AG04449 (cell line): ENCODE results near the gene PRSS21.

ENCODE experiments used
- CTCF ChIA-PET: fragments of 350-600 bp; formaldehyde crosslinking; extraction: SDS; loops from one replicate; lab custom pipeline; 2021; ENCODE audit warnings: antibody characterized with exemption; lab: Yijun Ruan, JAX
- POLR2A ChIA-PET: fragments of 400-600, 350-600 bp; formaldehyde crosslinking; extraction: SDS; loops from one replicate; lab custom pipeline; 2020; ENCODE audit warnings: antibody characterized with exemption, inconsistent platforms; lab: Yijun Ruan, JAX
- DNase-seq: peaks from one replicate; pipeline ENCODE4 v3.0.0-alpha.2; 2010; ENCODE audit warnings: low read depth, low spot score
- H3K4me3 ChIP-seq: 2 replicates; pipeline ENCODE4 v1.5.1; 2011; ENCODE audit warnings: low read depth, mild to moderate bottlenecking, control low read depth, low read length
- CTCF ChIP-seq: IDR thresholded peaks from one replicate; pipeline ENCODE4 v1.5.1; 2011; ENCODE audit warnings: mild to moderate bottlenecking, moderate library complexity, low read length, control low read depth, inconsistent platforms; ENCODE audit not compliant: insufficient read depth; ENCODE audit errors: missing control alignments

Gene PRSS21

DNA sequence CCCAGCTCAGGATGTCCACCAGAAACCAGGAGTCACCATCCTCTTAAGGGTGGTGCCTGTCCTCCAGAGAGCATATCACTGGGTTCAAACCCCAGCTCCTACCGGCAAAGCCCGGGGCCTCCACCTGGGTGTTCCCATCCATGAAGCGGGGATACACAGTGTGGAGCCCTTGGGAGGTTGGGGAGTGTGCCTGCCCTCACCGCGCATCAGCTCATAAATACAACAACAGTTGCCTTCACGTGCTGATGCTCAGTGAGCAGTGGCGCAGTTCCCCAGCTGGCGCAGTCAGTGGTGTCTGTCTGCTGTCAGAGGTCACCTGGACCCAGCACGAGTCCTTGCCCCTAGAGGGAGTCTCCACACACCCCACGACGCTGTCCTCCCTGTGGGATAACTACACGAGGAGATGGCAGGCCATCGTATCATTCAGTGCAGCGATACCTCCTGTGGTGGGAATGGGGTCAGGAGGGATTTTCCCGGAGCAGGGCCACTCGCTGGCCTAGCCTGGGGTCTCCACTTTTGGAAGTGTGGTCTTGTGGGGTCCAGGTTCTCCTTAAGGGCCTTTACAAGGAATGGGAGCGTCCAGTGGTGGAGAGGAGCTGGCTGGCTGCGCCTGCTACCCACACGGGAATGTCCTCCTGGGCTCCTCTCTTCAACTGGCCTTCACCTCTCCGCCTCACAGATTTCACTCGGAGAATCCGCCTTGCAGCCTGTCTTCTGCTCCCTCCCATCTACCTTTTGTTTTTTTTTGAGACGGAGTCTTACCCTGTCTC, 37.7 kb upstream of the PRSS21 start:
- no peak for TF ChIP-seq CTCF
- no peak overlapping the region; the same call in 1 of the 2 replicates for H3K4me3 ChIP-seq
- ChIA-PET CTCF (interaction anchor here (0.7 to 2.1 kb wide), 5 partner anchors 85 to 141 kb away, joined by 3 to 10 read pairs (median 4); no protein-coding TSS in a partner anchor), POLR2A (no interaction called here)
- no peak for DNase-seq

- H3K4me3 ChIP-seq = no peak overlapping the region
- CTCF ChIA-PET = interaction anchor here (0.7 kb wide), 2 partner anchors 84 to 88 kb away, joined by 3 read pairs; no protein-coding TSS in a partner anchor
These were observed 36.8 kb upstream of the PRSS21 start for GRCh38 chr16:2779978-2780898.

GRCh38 chr16:2782583-2783351, 34.3 kb upstream of the PRSS21 start:
- H3K4me3 ChIP-seq = no peak overlapping the region
- no peak for TF ChIP-seq CTCF
- CTCF ChIA-PET = interaction anchor here (1.2 to 2.0 kb wide), 2 partner anchors 56 to 85 kb away, joined by 4 to 6 read pairs; no protein-coding TSS in a partner anchor
- POLR2A ChIA-PET = no interaction called here
- DNase-seq = no peak

More at GRCh38 chr16:2779978-2780898, 36.8 kb upstream of the PRSS21 start:
- no peak for DNase-seq
- no peak for TF ChIP-seq CTCF
- POLR2A ChIA-PET = no interaction called here

DNA sequence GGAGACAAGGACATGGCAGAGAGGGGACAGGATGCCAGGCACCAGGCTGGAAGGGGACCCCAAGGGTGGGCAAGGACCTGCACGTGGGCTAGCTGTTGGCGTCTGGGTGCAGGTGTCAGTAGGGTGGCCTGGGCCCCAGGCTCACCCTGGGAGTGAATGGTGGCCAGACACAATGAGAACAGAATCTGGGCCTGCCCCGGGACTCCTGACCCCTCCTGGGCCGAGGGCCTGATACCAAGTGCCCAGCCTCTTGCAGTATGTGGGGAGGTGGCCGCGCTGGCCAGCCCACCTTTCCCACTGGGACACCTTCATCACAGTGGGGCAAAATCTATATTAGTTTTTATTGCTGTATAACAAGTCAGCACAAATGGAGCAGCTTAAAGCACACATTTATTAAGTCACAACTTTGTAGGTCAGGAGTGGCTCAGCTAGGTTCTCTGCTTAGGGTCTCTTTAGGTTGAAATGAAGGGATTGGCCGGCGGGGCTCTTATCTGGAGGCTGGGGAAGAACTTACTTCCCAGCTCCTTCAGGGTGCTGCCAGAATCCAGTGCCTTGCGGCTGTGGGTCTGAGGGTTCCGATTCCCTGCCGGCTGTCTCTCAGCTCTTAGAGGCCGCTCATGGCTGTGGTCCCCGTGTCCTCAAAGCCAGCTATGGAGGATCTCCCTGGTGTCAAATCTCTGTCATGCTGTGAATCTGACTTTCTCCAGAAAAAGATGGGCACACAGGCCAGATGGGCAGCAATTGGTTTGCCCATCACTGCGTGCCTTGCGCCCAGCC, 33.3 kb upstream of the PRSS21 start:
- TF ChIP-seq CTCF = no peak
- POLR2A ChIA-PET = no interaction called here
- no peak for DNase-seq
- CTCF ChIA-PET = interaction anchor here (1.2 to 2.0 kb wide), 2 partner anchors 55 to 84 kb away, joined by 4 to 6 read pairs; no protein-coding TSS in a partner anchor
- H3K4me3 ChIP-seq = no peak overlapping the region

DNA sequence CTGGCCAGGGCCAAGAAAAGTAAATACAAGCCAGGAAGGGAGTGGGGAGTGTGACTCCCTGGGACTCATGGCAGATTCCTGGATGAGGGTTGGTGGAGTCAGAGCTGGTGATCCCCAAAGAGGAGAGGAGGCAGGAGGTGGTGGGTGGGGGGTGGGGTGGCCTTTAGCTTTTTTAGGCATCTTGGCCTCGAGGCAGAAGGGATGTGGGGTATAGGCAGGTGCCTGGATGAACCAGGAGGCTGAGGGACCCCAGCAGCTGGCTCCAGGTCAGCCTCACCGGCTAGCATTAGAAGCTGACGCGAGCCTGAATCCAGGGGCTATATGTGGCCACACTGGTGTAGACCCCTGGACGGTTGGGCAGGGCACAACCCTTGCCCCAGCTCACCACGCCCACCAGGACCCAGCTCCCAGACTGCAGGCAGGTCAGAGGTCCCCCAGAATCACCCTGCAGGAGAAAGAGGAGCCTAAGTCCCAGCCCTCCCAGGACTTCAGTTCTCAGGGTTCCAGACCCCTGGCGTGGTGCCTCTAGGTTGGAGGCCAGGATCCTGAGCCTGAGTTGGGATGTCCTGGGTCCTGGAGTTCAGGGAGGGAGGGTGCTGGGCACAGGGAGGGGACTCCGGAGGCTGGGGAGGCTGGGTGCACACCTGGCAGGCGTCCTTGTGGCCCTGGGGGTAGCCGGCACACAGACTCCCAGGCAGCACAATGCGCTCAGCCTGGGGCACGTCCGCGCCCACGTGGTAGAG, 32.5 kb upstream of the PRSS21 start:
- H3K4me3 ChIP-seq = no peak overlapping the region
- no peak for DNase-seq
- no peak for TF ChIP-seq CTCF
- CTCF ChIA-PET = interaction anchor here (2.0 kb wide), 1 partner anchor 54 kb away, joined by 6 read pairs; no protein-coding TSS in a partner anchor
- POLR2A ChIA-PET = no interaction called here
